GM19324 (cell line): ENCODE measurements around the gene CCP110.

Source experiments
- ATAC-seq: cut with Tn5 transposase; IDR thresholded peaks from one replicate; pipeline ENCODE4 v1.9.1; 2021; ENCODE audit warnings: mild to moderate bottlenecking, moderate library complexity; ENCODE audit not compliant: unreplicated experiment, low FRiP score

CCP110 gene

GRCh38 chr16:19598805-19599510 is 75.2 kb downstream of the CCP110 start:
- no peak for ATAC-seq

- no peak for ATAC-seq
Observed at GRCh38 chr16:19599968-19600716, 76.4 kb downstream of the CCP110 start.

- ATAC-seq: no peak
Observed at GRCh38 chr16:19601083-19601976, 77.6 kb downstream of the CCP110 start.
